ENCODE results near the gene SH3BP4.

GRCh38 chr2:234970099-234970440 is 18.3 kb downstream of the SH3BP4 start:
- no peak for TF ChIP-seq ZNF30 (CRISPR knock-in tag; IDR thresholded peaks at IDR 0.05)
- TF ChIP-seq TCF12 (IDR thresholded peaks at IDR 0.05): no peak
- no peak for TF ChIP-seq TCF12 (CRISPR knock-in tag; IDR thresholded peaks at IDR 0.05)
- TF ChIP-seq HNF4A (CRISPR knock-in tag; IDR thresholded peaks at IDR 0.05): no peak
- no peak for TF ChIP-seq CHD4 (IDR thresholded peaks at IDR 0.05; ENCODE audit: borderline replicate concordance, low read length)
- no peak for TF ChIP-seq ZNF121 (CRISPR knock-in tag; IDR thresholded peaks at IDR 0.05)
- TF ChIP-seq ZNF562 (CRISPR knock-in tag; IDR thresholded peaks at IDR 0.05; ENCODE audit: borderline replicate concordance): no peak
- TF ChIP-seq GABPA (IDR thresholded peaks at IDR 0.05; ENCODE audit: low read depth, low read length): no peak
- TF ChIP-seq GABPA (CRISPR knock-in tag; IDR thresholded peaks at IDR 0.05; ENCODE audit: low read depth): no peak
- no peak for TF ChIP-seq SUZ12 (IDR thresholded peaks at IDR 0.05; ENCODE audit: low read depth, low read length)
- TF ChIP-seq LBX2 (CRISPR knock-in tag; IDR thresholded peaks at IDR 0.05; ENCODE audit: borderline replicate concordance): no peak
- no peak for TF ChIP-seq POLR2A (IDR thresholded peaks at IDR 0.05; ENCODE audit: insufficient read depth in 1 of 2, low read depth in 2 of 2, low read length in 2 of 2)
- no peak for TF ChIP-seq SRSF9 (IDR thresholded peaks at IDR 0.05; ENCODE audit: borderline replicate concordance, insufficient read depth, low read depth, low read length, poor library complexity, severe bottlenecking)
- no peak for TF ChIP-seq FOXJ3 (CRISPR knock-in tag; IDR thresholded peaks at IDR 0.05; ENCODE audit: borderline replicate concordance)

Measured in HepG2 (cell line).